OCI-LY1 (cell line): ENCODE data around the gene GRM7.

ENCODE experiments used
- H2AFZ ChIP-seq: fragments of 200-600 bp; sonication (generic), shearing (Covaris generic); 2 replicates; pipeline ENCODE4 v1.6.0; 2014; ENCODE audit warnings: antibody characterized with exemption, mild to moderate bottlenecking, low read length
- H3F3A ChIP-seq: fragments of 200-600 bp; sonication (generic), shearing (Covaris generic); 2 replicates; pipeline ENCODE4 v1.6.0; 2014; ENCODE audit warnings: mild to moderate bottlenecking, antibody characterized with exemption, low read length, moderate library complexity; ENCODE audit not compliant: insufficient read depth
- H3K27ac ChIP-seq: fragments of 200-600 bp; sonication (generic); 2 replicates; pipeline ENCODE4 v1.5.1; 2014; ENCODE audit warnings: low read length, mixed run types, mild to moderate bottlenecking, low read depth; ENCODE audit not compliant: poor library complexity, severe bottlenecking
- H3K27me3 ChIP-seq: fragments of 200-600 bp; sonication (generic); 2 replicates; pipeline ENCODE4 v1.6.0; 2014; ENCODE audit warnings: antibody characterized with exemption, mild to moderate bottlenecking, low read length, moderate library complexity; ENCODE audit not compliant: insufficient read depth
- H3K36me3 ChIP-seq: fragments of 200-600 bp; sonication (generic); 2 replicates; pipeline ENCODE4 v1.6.1; 2014; ENCODE audit warnings: mild to moderate bottlenecking, antibody characterized with exemption, low read length, moderate library complexity, mixed read lengths; ENCODE audit not compliant: insufficient read depth
- H3K4me1 ChIP-seq: fragments of 200-600 bp; sonication (generic); 2 replicates; pipeline ENCODE4 v1.5.1; 2014; ENCODE audit warnings: mild to moderate bottlenecking, low read length, moderate library complexity; ENCODE audit not compliant: insufficient read depth, severe bottlenecking
- H3K4me2 ChIP-seq: fragments of 200-600 bp; sonication (generic), shearing (Covaris generic); 2 replicates; pipeline ENCODE4 v1.6.1; 2014; ENCODE audit warnings: low read length
- H3K4me3 ChIP-seq: fragments of 200-600 bp; sonication (generic); 2 replicates; pipeline ENCODE4 v1.5.1; 2014; ENCODE audit warnings: low read length, low read depth, mild to moderate bottlenecking, mixed read lengths; ENCODE audit not compliant: poor library complexity, severe bottlenecking
- H3K79me2 ChIP-seq: fragments of 200-600 bp; shearing (Covaris generic); 2 replicates; pipeline ENCODE4 v1.6.1; 2016; ENCODE audit warnings: mixed run types, low read length, mixed read lengths; ENCODE audit not compliant: insufficient read depth
- H3K9ac ChIP-seq: fragments of 200-600 bp; sonication (generic), shearing (Covaris generic); 2 replicates; pipeline ENCODE4 v1.6.1; 2014; ENCODE audit warnings: mild to moderate bottlenecking, low read length, mixed read lengths
- H3K9me2 ChIP-seq: fragments of 200-600 bp; sonication (generic), shearing (Covaris generic); 2 replicates; pipeline ENCODE4 v1.6.1; 2014; ENCODE audit warnings: low read depth, mild to moderate bottlenecking, low read length, mixed read lengths
- H3K9me3 ChIP-seq: fragments of 200-600 bp; shearing (Covaris generic); 2 replicates; pipeline ENCODE4 v1.6.1; 2014; ENCODE audit warnings: low read length, mixed read lengths
- H4K20me1 ChIP-seq: fragments of 200-600 bp; sonication (generic), shearing (Covaris generic); 2 replicates; pipeline ENCODE4 v1.6.0; 2016; ENCODE audit warnings: mild to moderate bottlenecking, low read length; ENCODE audit not compliant: insufficient read depth
- CTCF ChIP-seq: fragments of 200-600 bp; sonication (generic), shearing (Covaris generic); IDR thresholded peaks from 2 replicates; pipeline ENCODE4 v1.5.1; 2017; ENCODE audit warnings: mild to moderate bottlenecking, antibody characterized with exemption, low read length, moderate library complexity, mixed read lengths
- EZH2 ChIP-seq: fragments of 200-600 bp; sonication (generic), shearing (Covaris generic); IDR thresholded peaks from 2 replicates; pipeline ENCODE4 v1.8.0; 2017; ENCODE audit warnings: borderline replicate concordance, mixed run types, mild to moderate bottlenecking, antibody characterized with exemption, low read length, moderate library complexity, mixed read lengths

GRM7 gene

GRCh38 chr3:7144697-7145308, 283.9 kb downstream of the GRM7 start:
- no peaks in the 10 kb centered on the region for H3F3A ChIP-seq
- TF ChIP-seq EZH2: no peak
- peak; percentile 76 for TF ChIP-seq CTCF
- no peak overlapping the region for H3K9ac ChIP-seq
- no peak overlapping the region for H2AFZ ChIP-seq
- no peak overlapping the region for H3K4me2 ChIP-seq
- no peak overlapping the region for H3K27ac ChIP-seq
- no peaks in the 10 kb centered on the region for H3K9me3 ChIP-seq
- no peaks in the 10 kb centered on the region for H3K4me1 ChIP-seq
- no peaks in the 10 kb centered on the region for H3K9me2 ChIP-seq
- H3K79me2 ChIP-seq: no peaks in the 10 kb centered on the region
- no peak overlapping the region for H3K4me3 ChIP-seq
- no peaks in the 10 kb centered on the region for H4K20me1 ChIP-seq
- H3K36me3 ChIP-seq: no peaks in the 10 kb centered on the region
- no peaks in the 10 kb centered on the region for H3K27me3 ChIP-seq

- Histone ChIP-seq H3K9ac (no peak overlapping the region), H3F3A (no peaks in the 10 kb centered on the region), H3K79me2 (no peaks in the 10 kb centered on the region), H3K36me3 (no peaks in the 10 kb centered on the region), H3K27ac (no peak overlapping the region), H3K9me2 (no peaks in the 10 kb centered on the region), H3K4me3 (no peak overlapping the region), H3K4me2 (no peak overlapping the region), H3K9me3 (no peaks in the 10 kb centered on the region), H3K27me3 (no peaks in the 10 kb centered on the region), H2AFZ (no peak overlapping the region), H3K4me1 (no peaks in the 10 kb centered on the region), H4K20me1 (no peaks in the 10 kb centered on the region)
- TF ChIP-seq CTCF (no peak), EZH2 (no peak)
These were observed 285.6 kb downstream of the GRM7 start for GRCh38 chr3:7146529-7146928.

- H4K20me1 ChIP-seq: no peaks in the 10 kb centered on the region
These were observed 297.6 kb downstream of the GRM7 start for GRCh38 chr3:7158516-7158915.

More at GRCh38 chr3:7158516-7158915, 297.6 kb downstream of the GRM7 start:
- no peaks in the 10 kb centered on the region for H3K9me2 ChIP-seq
- no peak overlapping the region for H3K9ac ChIP-seq
- no peak overlapping the region for H3K4me3 ChIP-seq
- no peaks in the 10 kb centered on the region for H3F3A ChIP-seq
- no peak overlapping the region for H2AFZ ChIP-seq
- H3K27me3 ChIP-seq: no peaks in the 10 kb centered on the region
- H3K4me1 ChIP-seq: no peaks in the 10 kb centered on the region
- H3K79me2 ChIP-seq: no peaks in the 10 kb centered on the region
- H3K9me3 ChIP-seq: no peaks in the 10 kb centered on the region
- no peak overlapping the region for H3K4me2 ChIP-seq
- H3K27ac ChIP-seq: no peak overlapping the region
- no peaks in the 10 kb centered on the region for H3K36me3 ChIP-seq
- TF ChIP-seq EZH2 (no peak), CTCF (no peak)
